ENCODE data around the gene OBSCN.

The OBSCN gene

DNA sequence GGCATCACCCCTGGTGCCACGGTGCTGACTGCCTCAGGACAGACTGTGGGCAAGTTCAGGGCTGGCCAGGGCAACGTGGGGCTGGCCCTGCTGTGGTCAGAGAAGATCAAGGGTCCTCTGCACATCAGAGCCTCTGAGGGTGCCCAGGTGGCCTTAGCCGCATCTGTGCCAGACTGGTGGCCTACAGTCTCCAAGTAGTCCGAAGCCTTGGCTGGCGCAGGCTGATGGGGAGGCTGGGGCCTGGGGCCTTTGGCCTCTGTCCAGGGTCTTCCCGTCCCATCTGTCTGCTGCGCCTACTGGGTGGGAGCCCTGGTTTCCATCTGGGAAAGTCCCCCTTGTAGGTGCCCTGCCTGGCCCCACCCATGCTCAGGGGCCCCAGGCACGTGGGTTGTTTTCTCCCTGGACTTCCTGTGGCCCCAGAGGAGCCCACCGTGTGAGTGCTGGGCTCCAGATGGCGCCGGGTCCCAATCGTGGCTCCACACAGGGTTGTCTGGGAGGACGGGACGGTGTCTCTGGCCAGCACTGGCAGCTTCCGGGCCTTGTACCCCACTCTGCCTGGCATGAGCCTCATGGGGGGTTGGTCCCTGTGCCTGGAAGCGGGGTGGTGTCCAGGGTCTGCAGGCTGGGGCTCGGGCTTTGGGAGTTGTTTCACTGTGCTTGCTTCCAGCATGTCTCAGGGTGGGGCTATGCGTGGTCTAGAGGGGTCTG lies 32.4 kb upstream of the OBSCN start:
- H3K27me3 Mint-ChIP-seq (ENCODE audit: low read depth, poor library complexity): peaks cover 3% of the 10 kb centered on the region
- H3K9me3 Mint-ChIP-seq: no peaks in the 10 kb centered on the region
- no peak overlapping the region for H3K4me3 Mint-ChIP-seq
- TF ChIP-seq, protein P1, sequence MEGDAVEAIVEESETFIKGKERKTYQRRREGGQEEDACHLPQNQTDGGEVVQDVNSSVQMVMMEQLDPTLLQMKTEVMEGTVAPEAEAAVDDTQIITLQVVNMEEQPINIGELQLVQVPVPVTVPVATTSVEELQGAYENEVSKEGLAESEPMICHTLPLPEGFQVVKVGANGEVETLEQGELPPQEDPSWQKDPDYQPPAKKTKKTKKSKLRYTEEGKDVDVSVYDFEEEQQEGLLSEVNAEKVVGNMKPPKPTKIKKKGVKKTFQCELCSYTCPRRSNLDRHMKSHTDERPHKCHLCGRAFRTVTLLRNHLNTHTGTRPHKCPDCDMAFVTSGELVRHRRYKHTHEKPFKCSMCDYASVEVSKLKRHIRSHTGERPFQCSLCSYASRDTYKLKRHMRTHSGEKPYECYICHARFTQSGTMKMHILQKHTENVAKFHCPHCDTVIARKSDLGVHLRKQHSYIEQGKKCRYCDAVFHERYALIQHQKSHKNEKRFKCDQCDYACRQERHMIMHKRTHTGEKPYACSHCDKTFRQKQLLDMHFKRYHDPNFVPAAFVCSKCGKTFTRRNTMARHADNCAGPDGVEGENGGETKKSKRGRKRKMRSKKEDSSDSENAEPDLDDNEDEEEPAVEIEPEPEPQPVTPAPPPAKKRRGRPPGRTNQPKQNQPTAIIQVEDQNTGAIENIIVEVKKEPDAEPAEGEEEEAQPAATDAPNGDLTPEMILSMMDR (IDR thresholded peaks at IDR 0.05): no peak
- H3K4me1 Mint-ChIP-seq: no peaks in the 10 kb centered on the region
- no peak for DNase-seq
- H3K27ac Mint-ChIP-seq: no peak overlapping the region
- H3K36me3 Mint-ChIP-seq (ENCODE audit: low read depth): no peaks in the 10 kb centered on the region

DNA sequence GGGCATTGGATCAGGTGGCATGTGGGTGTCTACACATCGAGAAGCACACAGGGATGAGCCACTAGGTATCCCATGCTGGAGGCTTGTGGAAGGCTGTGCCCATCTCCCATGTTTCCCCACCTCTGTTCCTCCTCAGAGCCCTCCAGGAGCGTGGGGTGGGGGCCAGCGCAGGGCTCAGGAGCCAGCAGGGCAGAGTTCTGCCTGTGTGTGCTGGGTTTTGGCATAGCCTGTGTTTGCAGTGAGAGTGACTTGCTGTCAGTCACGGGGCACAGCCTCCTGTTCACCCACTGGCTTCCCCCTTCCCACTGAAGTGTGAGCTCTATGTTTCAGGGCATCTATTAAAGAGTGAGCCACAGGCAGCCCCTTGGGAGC lies 31.8 kb upstream of the OBSCN start:
- Mint-ChIP-seq H3K4me3 (no peak overlapping the region), H3K36me3 (ENCODE audit: low read depth) (no peaks in the 10 kb centered on the region), H3K4me1 (no peaks in the 10 kb centered on the region), H3K9me3 (no peaks in the 10 kb centered on the region), H3K27me3 (ENCODE audit: low read depth, poor library complexity) (peaks cover 3% of the 10 kb centered on the region), H3K27ac (no peak overlapping the region)
- DNase-seq: no peak
- TF ChIP-seq, protein P1 (IDR thresholded peaks at IDR 0.05): no peak

DNA sequence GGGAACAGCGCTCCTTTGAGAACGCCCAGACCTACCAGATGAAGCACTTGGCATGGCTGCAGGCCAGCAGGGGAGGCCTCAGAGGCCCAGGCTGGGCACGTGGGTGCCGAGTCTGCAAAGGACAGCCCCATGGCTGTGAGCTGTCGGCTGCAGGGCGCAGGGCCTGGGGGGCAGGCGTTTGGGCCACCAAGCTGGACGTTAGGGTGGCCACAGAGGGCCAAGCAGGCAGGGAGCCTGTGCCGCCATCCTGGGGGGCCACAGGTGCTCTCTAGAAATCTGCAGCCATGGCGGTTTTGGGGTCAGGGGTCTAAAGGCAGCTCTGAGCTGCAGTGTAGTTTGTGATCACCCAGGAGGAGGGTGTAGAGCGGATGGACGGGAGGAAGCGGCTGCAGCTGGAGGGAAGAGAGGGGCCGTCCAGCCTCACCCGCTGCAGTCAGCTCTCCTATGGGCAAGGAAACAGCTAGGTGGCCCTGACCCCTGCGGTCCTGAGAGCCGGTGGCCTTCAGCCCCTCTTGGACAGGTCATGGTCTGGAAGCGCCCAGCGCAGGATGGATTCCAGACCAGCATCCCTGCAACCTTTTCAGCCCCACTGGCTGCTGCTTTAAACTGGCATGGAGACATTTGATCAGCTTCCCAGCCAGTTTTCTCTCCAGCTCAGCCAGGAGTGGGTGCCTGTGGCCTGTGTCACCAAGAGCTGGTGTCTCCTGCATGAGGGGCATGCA lies 31.2 kb upstream of the OBSCN start:
- TF ChIP-seq, protein P1 (IDR thresholded peaks at IDR 0.05): no peak
- no peaks in the 10 kb centered on the region for H3K36me3 Mint-ChIP-seq (ENCODE audit: low read depth)
- H3K27me3 Mint-ChIP-seq (ENCODE audit: low read depth, poor library complexity): peaks cover 3% of the 10 kb centered on the region
- DNase-seq: no peak
- H3K4me1 Mint-ChIP-seq: no peaks in the 10 kb centered on the region
- no peaks in the 10 kb centered on the region for H3K9me3 Mint-ChIP-seq
- H3K4me3 Mint-ChIP-seq: no peak overlapping the region
- no peak overlapping the region for H3K27ac Mint-ChIP-seq

DNA sequence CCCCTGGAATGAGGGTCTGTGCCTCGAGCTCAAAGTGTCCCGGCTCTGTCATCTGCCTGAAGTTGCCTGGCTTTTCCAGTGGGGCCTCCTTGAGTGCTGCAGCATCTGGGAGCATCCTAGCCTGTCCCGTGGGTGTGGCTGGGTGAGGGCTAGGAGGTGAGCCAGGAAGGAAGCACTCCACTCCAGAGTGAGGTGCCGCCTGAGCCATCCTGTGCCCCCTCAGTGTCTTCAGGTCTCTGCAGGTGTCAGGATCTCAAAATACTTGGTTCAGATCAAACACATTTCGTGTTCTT lies 30.7 kb upstream of the OBSCN start:
- Mint-ChIP-seq H3K27me3 (ENCODE audit: low read depth, poor library complexity) (peaks cover 3% of the 10 kb centered on the region), H3K4me3 (no peak overlapping the region), H3K4me1 (no peaks in the 10 kb centered on the region), H3K9me3 (no peaks in the 10 kb centered on the region), H3K27ac (no peak overlapping the region), H3K36me3 (ENCODE audit: low read depth) (no peaks in the 10 kb centered on the region)
- no peak for DNase-seq
- TF ChIP-seq, protein P1 (IDR thresholded peaks at IDR 0.05): no peak

DNA sequence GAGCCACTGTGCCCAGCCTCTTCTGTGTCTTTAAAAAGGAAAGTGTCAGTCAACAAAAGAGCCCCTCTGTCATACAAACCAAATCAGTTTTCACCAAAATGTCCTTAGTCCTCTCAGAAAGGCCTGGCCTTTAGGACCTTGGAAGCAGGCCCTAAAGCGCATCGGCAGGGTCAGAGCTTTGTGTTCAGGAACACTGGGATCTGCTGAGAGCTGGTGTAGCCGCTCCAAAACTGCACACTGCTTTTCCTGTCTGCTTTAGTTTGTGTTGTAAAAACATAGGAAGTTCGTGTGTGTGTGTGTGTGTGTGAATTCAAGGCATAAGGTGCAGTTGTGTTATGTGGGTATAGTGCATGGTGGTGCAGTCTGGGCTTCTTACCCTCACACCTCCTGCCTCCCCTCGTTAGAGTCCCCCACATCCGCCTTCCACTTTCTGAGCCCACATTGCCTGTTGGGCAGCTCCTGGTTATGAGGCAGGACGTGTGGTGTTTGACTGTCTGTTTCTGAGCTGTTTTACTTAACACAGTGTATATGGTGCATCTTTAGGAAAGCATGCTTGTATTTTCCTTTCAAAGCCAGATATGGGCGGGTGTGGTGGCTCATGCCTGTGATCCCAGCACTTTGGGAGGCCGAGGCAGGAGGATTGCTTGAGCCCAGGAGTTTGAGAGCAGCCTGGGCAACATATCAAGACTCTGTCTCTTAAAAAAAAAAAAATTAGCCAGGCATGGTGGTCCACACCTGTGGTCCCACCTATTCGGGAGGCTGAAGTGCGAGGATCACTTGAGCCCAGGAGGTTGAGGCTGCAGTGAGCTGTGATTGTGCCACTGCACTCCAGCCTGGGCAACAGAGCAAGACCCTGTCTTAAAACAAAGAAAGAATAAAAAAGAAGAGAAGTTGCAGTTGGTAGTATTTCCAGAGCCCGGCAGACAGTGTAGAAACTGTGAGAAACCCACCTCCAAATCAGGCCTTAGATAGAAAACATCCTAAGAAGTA lies 29.8 kb upstream of the OBSCN start:
- no peak for DNase-seq
- H3K27ac Mint-ChIP-seq: peak overlapping the region; percentile 82
- H3K4me3 Mint-ChIP-seq: no peak overlapping the region
- TF ChIP-seq, protein P1 (IDR thresholded peaks at IDR 0.05): no peak
- no peaks in the 10 kb centered on the region for H3K9me3 Mint-ChIP-seq
- no peaks in the 10 kb centered on the region for H3K36me3 Mint-ChIP-seq (ENCODE audit: low read depth)
- H3K27me3 Mint-ChIP-seq (ENCODE audit: low read depth, poor library complexity): peaks cover 3% of the 10 kb centered on the region
- no peaks in the 10 kb centered on the region for H3K4me1 Mint-ChIP-seq
